H1 (cell line): ENCODE data around the gene CACNA2D1. TPM values are rescaled to one million over a fixed set of nuclear protein-coding genes. Genes with fewer than 3 reads are reported as not detected.

Experiments used
- CTCF ChIA-PET: fragments of 300-600 bp; sonication (Branson Sonifier 250); formaldehyde crosslinking; loops from one replicate; lab custom pipeline; 2021; ENCODE audit not compliant: partially characterized antibody; lab: Charles Lee
- POLR2A ChIA-PET: fragments of 300-600 bp; sonication (Branson Sonifier 250); formaldehyde crosslinking; loops from one replicate; lab custom pipeline; 2021; ENCODE audit warnings: inconsistent platforms; ENCODE audit not compliant: partially characterized antibody; lab: Charles Lee
- DNase-seq, 2 experiments: peaks; one replicate each; pipeline versions ENCODE4 v3.0.0 to v3.0.0-alpha.2; 2010 to 2022; ENCODE audit warnings: low spot score in 2 of 2, low read depth in 1 of 2, mixed read lengths in 1 of 2
- FAIRE-seq: peaks from 2 replicates; lab custom pipeline; 2011; peaks lifted over from hg19 to GRCh38; lab: Jason Lieb, UNC
- H2AFZ ChIP-seq: 2 replicates; pipeline ENCODE4 v1.8.1; 2012; ENCODE audit warnings: low read length, inconsistent platforms
- H2AK5ac ChIP-seq: 2 replicates; pipeline ENCODE4 v1.6.1; 2013; ENCODE audit warnings: low read depth, low read length
- H2BK120ac ChIP-seq: replicated peaks from 2 replicates; pipeline ENCODE3; 2013; ENCODE audit warnings: low read depth, low read length, inconsistent platforms
- H2BK12ac ChIP-seq: 2 replicates; pipeline ENCODE4 v1.6.1; 2013; ENCODE audit warnings: low read depth, low read length
- H2BK15ac ChIP-seq: 2 replicates; pipeline ENCODE4 v1.6.1; 2013; ENCODE audit warnings: low read length
- H2BK20ac ChIP-seq: 2 replicates; pipeline ENCODE4 v1.6.1; 2013; ENCODE audit warnings: low read length
- H2BK5ac ChIP-seq: 2 replicates; pipeline ENCODE4 v1.6.1; 2013; ENCODE audit warnings: low read depth, low read length
- H3K14ac ChIP-seq: 2 replicates; pipeline ENCODE4 v1.6.1; 2013; ENCODE audit warnings: inconsistent platforms; ENCODE audit not compliant: insufficient read length
- H3K18ac ChIP-seq: 2 replicates; pipeline ENCODE4 v1.6.1; 2013; ENCODE audit warnings: low read length; ENCODE audit errors: extremely low read depth
- H3K23ac ChIP-seq: 2 replicates; pipeline ENCODE4 v1.6.1; 2013; ENCODE audit warnings: inconsistent platforms; ENCODE audit not compliant: insufficient read length
- H3K23me2 ChIP-seq: 2 replicates; pipeline ENCODE4 v1.6.1; 2013; ENCODE audit warnings: low read depth, low read length
- H3K27ac ChIP-seq: 2 replicates; pipeline ENCODE4 v1.6.1; 2011; ENCODE audit warnings: low read depth, low read length, inconsistent platforms
- H3K27me3 ChIP-seq, 4 experiments: replicated peaks in 1 of 4; 1 replicate in 1 of 4; 2 replicates in 3 of 4; pipeline versions ENCODE4 v1.6.1 to v1.8.1; 2011 to 2013; ENCODE audit warnings: low read length in 3 of 4, mild to moderate bottlenecking in 3 of 4, inconsistent platforms in 2 of 4, mixed read lengths in 2 of 4, moderate library complexity in 1 of 4; ENCODE audit not compliant: control insufficient read depth in 3 of 4, insufficient read depth in 3 of 4; ENCODE audit errors: extremely low read depth in 1 of 4
- H3K36me3 ChIP-seq, 4 experiments: 2 replicates each; pipeline versions ENCODE4 v1.6.1 to v1.8.1; 2011 to 2013; ENCODE audit warnings: mild to moderate bottlenecking in 4 of 4, low read length in 3 of 4, moderate library complexity in 2 of 4, control low read depth in 1 of 4, inconsistent platforms in 1 of 4; ENCODE audit not compliant: insufficient read depth in 4 of 4, control insufficient read depth in 2 of 4
- H3K4ac ChIP-seq: replicated peaks from 2 replicates; pipeline ENCODE3; 2013; ENCODE audit warnings: low read length, low read depth, mixed read lengths, inconsistent platforms; ENCODE audit not compliant: insufficient read length
- H3K4me1 ChIP-seq, 4 experiments: replicated peaks in 1 of 4; 1 replicate in 1 of 4; 2 replicates in 3 of 4; pipeline versions ENCODE4 v1.6.1 to v1.8.1; 2011 to 2013; ENCODE audit warnings: low read length in 3 of 4, inconsistent platforms in 2 of 4, mixed read lengths in 1 of 4; ENCODE audit not compliant: insufficient read depth in 4 of 4, control insufficient read depth in 3 of 4
- H3K4me2 ChIP-seq, 2 experiments: 2 replicates each; pipeline versions ENCODE4 v1.6.1 to v1.8.1; 2011 to 2013; ENCODE audit warnings: low read depth in 2 of 2, low read length in 2 of 2, control low read depth in 1 of 2, inconsistent platforms in 1 of 2, mild to moderate bottlenecking in 1 of 2; ENCODE audit not compliant: insufficient read depth in 1 of 2
- H3K4me3 ChIP-seq, 4 experiments: fragments of 200-600, 300-600 bp in 1 of 4; sonication (generic), shearing (Covaris generic), sonication (Bioruptor Twin) in 1 of 4; 2 replicates each; pipeline versions ENCODE4 v1.5.1 to v1.8.1; 2011 to 2016; ENCODE audit warnings: low read length in 4 of 4, low read depth in 3 of 4, control low read depth in 2 of 4, inconsistent platforms in 2 of 4, mild to moderate bottlenecking in 2 of 4, mixed read lengths in 1 of 4, moderate library complexity in 1 of 4; ENCODE audit not compliant: insufficient read depth in 2 of 4; ENCODE audit errors: extremely low read depth in 1 of 4
- H3K56ac ChIP-seq: replicated peaks from 2 replicates; pipeline ENCODE3; 2013; ENCODE audit warnings: low read depth, mild to moderate bottlenecking, mixed read lengths, low read length, inconsistent platforms; ENCODE audit not compliant: insufficient read length
- H3K79me1 ChIP-seq: 2 replicates; pipeline ENCODE4 v1.6.1; 2013; ENCODE audit warnings: low read depth, low read length, control low read depth
- H3K79me2 ChIP-seq, 2 experiments: 2 replicates each; pipeline versions ENCODE4 v1.6.1 to v1.8.1; 2012 to 2013; ENCODE audit warnings: low read length in 2 of 2, mild to moderate bottlenecking in 2 of 2, inconsistent platforms in 1 of 2; ENCODE audit not compliant: insufficient read depth in 2 of 2, control insufficient read depth in 1 of 2
- H3K9ac ChIP-seq, 4 experiments: replicated peaks in 1 of 4; 1 replicate in 1 of 4; 2 replicates in 3 of 4; pipeline versions ENCODE4 v1.6.1 to v1.8.1; 2011 to 2013; ENCODE audit warnings: low read depth in 3 of 4, low read length in 3 of 4, control low read depth in 2 of 4, mild to moderate bottlenecking in 2 of 4, moderate library complexity in 2 of 4, inconsistent platforms in 1 of 4; ENCODE audit errors: extremely low read depth in 1 of 4
- H3K9me3 ChIP-seq, 2 experiments: 2 replicates each; pipeline versions ENCODE4 v1.6.1 to v1.8.1; 2012 to 2013; ENCODE audit warnings: mild to moderate bottlenecking in 2 of 2, moderate library complexity in 2 of 2, control low read depth in 1 of 2, inconsistent platforms in 1 of 2, low read depth in 1 of 2, low read length in 1 of 2, mixed read lengths in 1 of 2; ENCODE audit not compliant: insufficient read depth in 2 of 2
- H4K20me1 ChIP-seq, 2 experiments: replicated peaks in 1 of 2; 2 replicates each; pipeline versions ENCODE3 to v1.8.1; 2011 to 2013; ENCODE audit warnings: inconsistent platforms in 2 of 2, low read length in 2 of 2, mild to moderate bottlenecking in 1 of 2; ENCODE audit not compliant: insufficient read depth in 2 of 2, control insufficient read depth in 1 of 2
- H4K5ac ChIP-seq: 2 replicates; pipeline ENCODE4 v1.6.1; 2013; ENCODE audit warnings: low read length, low read depth, mixed read lengths, inconsistent platforms; ENCODE audit not compliant: insufficient read length
- H4K8ac ChIP-seq: 2 replicates; pipeline ENCODE4 v1.8.0; 2013; ENCODE audit warnings: mild to moderate bottlenecking, moderate library complexity, low read length, inconsistent platforms; ENCODE audit not compliant: insufficient read depth; ENCODE audit errors: extremely low read depth
- H4K91ac ChIP-seq: replicated peaks from 2 replicates; pipeline ENCODE3; 2013; ENCODE audit warnings: low read length, mixed read lengths, inconsistent platforms; ENCODE audit not compliant: insufficient read length
- BRCA1 ChIP-seq: IDR thresholded peaks from 2 replicates; pipeline ENCODE4 v1.6.1; 2012; ENCODE audit warnings: low read depth, low read length, improper control_type of control experiment
- HDAC6 ChIP-seq: IDR thresholded peaks from one replicate; pipeline ENCODE4 v1.7.1; 2012; ENCODE audit warnings: low read depth, mild to moderate bottlenecking, inconsistent platforms, low read length, moderate library complexity
- MAX ChIP-seq: IDR thresholded peaks from 2 replicates; pipeline ENCODE4 v1.6.1; 2012; ENCODE audit warnings: inconsistent platforms
- YY1 ChIP-seq: IDR thresholded peaks from 2 replicates; pipeline ENCODE4 v1.6.1; 2011; ENCODE audit warnings: low read depth, mild to moderate bottlenecking, low read length
- WGBS, 2 experiments: shearing (Covaris generic) in 1 of 2; methylation state at CpG; one replicate each; pipeline versions ENCODE4 v1.1.6 to v1.1.7; 2013 to 2015; ENCODE audit warnings: low lambda C conversion rate in 2 of 2, mixed read lengths in 2 of 2, inconsistent platforms in 1 of 2, low coverage in 1 of 2, missing lambda C conversion rate in 1 of 2; ENCODE audit not compliant: insufficient replicate concordance in 2 of 2, insufficient coverage in 1 of 2, insufficient read length in 1 of 2; ENCODE audit errors: extremely low coverage in 1 of 2, missing lambda C conversion rate in 1 of 2; 5-methylcytosine and 5-hydroxymethylcytosine counted together
- polyA plus RNA-seq, 7 experiments: library from polyadenylated mRNA; depleted of rRNA in 3 of 7; stranded (reverse) in 5 of 7; unstranded in 2 of 7; fragments of >200 nt in 5 of 7; fragments of 200-250 nt in 2 of 7; gene quantifications; 1 replicate in 5 of 7; 2 replicates in 1 of 7; 4 replicates in 1 of 7; pipeline versions ENCODE4 v1.2.1 to v1.2.3, GENCODE V29; 2011 to 2013; ENCODE audit warnings: missing spikeins in 2 of 7, mixed read lengths in 2 of 7
- total RNA-seq: library from RNA; stranded (reverse); fragmentation: NEBNext Ultra II Directional; extraction: Animal tissue kit (Norgen Biotek cat#: 25700); gene quantifications from 2 replicates; pipeline ENCODE4 v1.2.1, GENCODE V29; 2021
- TF ChIP-seq, protein P1 (sequence below): IDR thresholded peaks from 2 replicates; pipeline ENCODE4 v1.6.1; 2011; ENCODE audit warnings: low read length, improper control_type of control experiment

Gene CACNA2D1
- total and polyA plus RNA-seq, 2 of the 8 experiments (the other 6 are each of a cell fraction or from before 2014, with no cell fraction given) = 4.3 to 27.3 TPM

GRCh38 chr7:82054544-82054943 lies 389.0 kb downstream of the CACNA2D1 start:
- Histone ChIP-seq H4K5ac (no peak overlapping the region), H4K91ac (no peak overlapping the region), H3K4ac (no peak overlapping the region), H3K23ac (no peak overlapping the region), H2BK5ac (no peak overlapping the region), H3K79me2 (no peaks in the 10 kb centered on the region), H3K36me3 (no peaks in the 10 kb centered on the region), H3K23me2 (no peaks in the 10 kb centered on the region), H2BK120ac (no peak overlapping the region), H2AFZ (no peak overlapping the region), H2BK15ac (no peak overlapping the region), H3K4me1 (no peaks in the 10 kb centered on the region), H3K27me3 (no peaks in the 10 kb centered on the region), H3K27ac (no peak overlapping the region), H4K20me1 (no peaks in the 10 kb centered on the region), H2BK12ac (no peak overlapping the region), H3K14ac (no peak overlapping the region), H3K9me3 (no peaks in the 10 kb centered on the region), H3K4me3 (no peak overlapping the region), H3K79me1 (no peaks in the 10 kb centered on the region), H3K9ac (no peak overlapping the region), H2BK20ac (no peak overlapping the region), H3K18ac (no peak overlapping the region), H2AK5ac (no peak overlapping the region), H3K56ac (no peak overlapping the region), H4K8ac (no peak overlapping the region), H3K4me2 (no peak overlapping the region)
- CTCF ChIA-PET = no interaction called here
- TF ChIP-seq MAX (no peak), BRCA1 (no peak), HDAC6 (no peak), YY1 (no peak)
- TF ChIP-seq, protein P1, sequence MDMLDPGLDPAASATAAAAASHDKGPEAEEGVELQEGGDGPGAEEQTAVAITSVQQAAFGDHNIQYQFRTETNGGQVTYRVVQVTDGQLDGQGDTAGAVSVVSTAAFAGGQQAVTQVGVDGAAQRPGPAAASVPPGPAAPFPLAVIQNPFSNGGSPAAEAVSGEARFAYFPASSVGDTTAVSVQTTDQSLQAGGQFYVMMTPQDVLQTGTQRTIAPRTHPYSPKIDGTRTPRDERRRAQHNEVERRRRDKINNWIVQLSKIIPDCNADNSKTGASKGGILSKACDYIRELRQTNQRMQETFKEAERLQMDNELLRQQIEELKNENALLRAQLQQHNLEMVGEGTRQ = no peak
- DNase-seq = no peak
- 88% methylated on average over 1 of the region's 1 CpG; no CpG with 5 or more reads in 1 of the 2 experiments for WGBS, 2 experiments
- POLR2A ChIA-PET = no interaction called here
- FAIRE-seq = no peak
